Inflammatory macrophage treated with lipopolysaccharide for 4 hours (primary cell): ENCODE results near the gene TST.

Source experiments
- DNase-seq: peaks from one replicate; pipeline ENCODE4 v3.0.0-alpha.2; 2020

Gene TST

GRCh38 chr22:37030560-37031281 is 11.5 kb upstream of the TST start:
- DNase-seq, result no peak

- no peak for DNase-seq
Measured at GRCh38 chr22:37028692-37029674, 9.7 kb upstream of the TST start.

GRCh38 chr22:37027556-37027955 is 8.3 kb upstream of the TST start:
- no peak for DNase-seq

GRCh38 chr22:37026325-37026724 is 7.1 kb upstream of the TST start:
- no peak for DNase-seq

GRCh38 chr22:37025500-37026070 is 6.3 kb upstream of the TST start:
- no peak for DNase-seq

- DNase-seq, result no peak
Measured at GRCh38 chr22:37024339-37025157, 5.3 kb upstream of the TST start.

- DNase-seq, result no peak
Measured at GRCh38 chr22:37023743-37024338, 4.6 kb upstream of the TST start.

GRCh38 chr22:37022483-37023337 is 3.5 kb upstream of the TST start:
- no peak for DNase-seq

- DNase-seq, result peak; percentile 66
Measured at GRCh38 chr22:37021710-37022482, 2.6 kb upstream of the TST start.

- no peak for DNase-seq
Measured at GRCh38 chr22:37021041-37021440, 1.8 kb upstream of the TST start.

- peak; percentile 26 for DNase-seq
Measured at GRCh38 chr22:37020192-37020479, 889 bp upstream of the TST start.

- no peak for DNase-seq
Measured at GRCh38 chr22:37018815-37019308, 385 bp downstream of the TST start.

GRCh38 chr22:37018086-37018814 is 997 bp downstream of the TST start:
- DNase-seq, result no peak

- no peak for DNase-seq
Measured at GRCh38 chr22:37017356-37017755, 1.9 kb downstream of the TST start.

- DNase-seq, result no peak
Measured at GRCh38 chr22:37016134-37016910, 2.9 kb downstream of the TST start.

- DNase-seq, result no peak
Measured at GRCh38 chr22:37015587-37015878, 3.7 kb downstream of the TST start.

GRCh38 chr22:37014835-37015586 is 4.2 kb downstream of the TST start:
- DNase-seq, result peak; percentile 21

- no peak for DNase-seq
Measured at GRCh38 chr22:37014415-37014806, 4.8 kb downstream of the TST start.

- no peak for DNase-seq
Measured at GRCh38 chr22:37012956-37013355, 6.3 kb downstream of the TST start.
